IMR-90 (cell line): ENCODE data around the gene IPO13. TPM values are rescaled to one million over a fixed set of nuclear protein-coding genes. Genes with fewer than 3 reads are reported as not detected.

Source experiments
- ATAC-seq: fragments of 200-7000 bp; cut with Tn5 transposase; 2 replicates; pipeline ENCODE4 v1.9.1; 2020; ENCODE audit warnings: low read depth, mild to moderate bottlenecking, moderate library complexity
- BruUV-seq: library from RNA; stranded (reverse); fragments of 400-500 nt; replicated peaks from 2 replicates; lab custom pipeline; 2021; lab: Mats Ljungman, UMichigan
- CTCF ChIA-PET: fragments of 300-600 bp; formaldehyde crosslinking; extraction: SDS; loops from one replicate; lab custom pipeline; 2021; ENCODE audit warnings: antibody characterized with exemption; lab: Yijun Ruan, JAX
- POLR2A ChIA-PET: fragments of 300-600 bp; sonication (Branson Sonifier 250); formaldehyde crosslinking; loops from one replicate; lab custom pipeline; 2022; ENCODE audit warnings: antibody characterized with exemption; ENCODE audit not compliant: unreplicated experiment; lab: Charles Lee
- DNase-seq: peaks from one replicate; pipeline ENCODE4 v3.0.0; 2013
- H2AFZ ChIP-seq: replicated peaks from 2 replicates; pipeline ENCODE3; 2013; ENCODE audit warnings: low read length, mild to moderate bottlenecking; ENCODE audit not compliant: poor library complexity
- H2AK5ac ChIP-seq: 2 replicates; pipeline ENCODE4 v1.6.1; 2013; ENCODE audit warnings: low read depth, low read length, inconsistent platforms
- H2AK9ac ChIP-seq: replicated peaks from 2 replicates; pipeline ENCODE3; 2013; ENCODE audit warnings: mild to moderate bottlenecking, low read depth, low read length, moderate library complexity; ENCODE audit not compliant: poor library complexity
- H2BK120ac ChIP-seq: 2 replicates; pipeline ENCODE4 v1.6.1; 2013; ENCODE audit warnings: low read depth, low read length, inconsistent platforms
- H2BK15ac ChIP-seq: 3 replicates; pipeline ENCODE4 v1.6.1; 2013; ENCODE audit warnings: low read depth, low read length, inconsistent platforms
- H2BK20ac ChIP-seq: 2 replicates; pipeline ENCODE4 v1.6.1; 2013; ENCODE audit warnings: low read depth, mild to moderate bottlenecking, inconsistent platforms, low read length, moderate library complexity
- H2BK5ac ChIP-seq: 2 replicates; pipeline ENCODE4 v1.6.1; 2013; ENCODE audit warnings: mild to moderate bottlenecking, low read depth, low read length, inconsistent platforms; ENCODE audit not compliant: poor library complexity, severe bottlenecking
- H3K14ac ChIP-seq: replicated peaks from 2 replicates; pipeline ENCODE4 v1.6.1; 2013; ENCODE audit warnings: low read depth, low read length, inconsistent platforms
- H3K18ac ChIP-seq: 2 replicates; pipeline ENCODE4 v1.6.1; 2013; ENCODE audit warnings: low read depth, low read length, control low read depth
- H3K23ac ChIP-seq: 2 replicates; pipeline ENCODE4 v1.6.1; 2013; ENCODE audit warnings: low read depth, low read length, inconsistent platforms
- H3K27ac ChIP-seq: 2 replicates; pipeline ENCODE4 v1.5.1; 2013; ENCODE audit warnings: mild to moderate bottlenecking, control low read depth, low read length; ENCODE audit not compliant: insufficient read depth
- H3K27me3 ChIP-seq: 2 replicates; pipeline ENCODE4 v1.6.1; 2013; ENCODE audit warnings: low read length; ENCODE audit not compliant: control insufficient read depth, insufficient read depth
- H3K36me3 ChIP-seq: 2 replicates; pipeline ENCODE4 v1.6.1; 2013; ENCODE audit warnings: low read length, mixed read lengths; ENCODE audit not compliant: control insufficient read depth, insufficient read depth
- H3K4ac ChIP-seq: 2 replicates; pipeline ENCODE4 v1.6.1; 2013; ENCODE audit warnings: low read depth, low read length, inconsistent platforms
- H3K4me1 ChIP-seq: 2 replicates; pipeline ENCODE4 v1.6.1; 2013; ENCODE audit warnings: low read length, mixed read lengths; ENCODE audit not compliant: control insufficient read depth, insufficient read depth
- H3K4me2 ChIP-seq: 2 replicates; pipeline ENCODE4 v1.6.1; 2013; ENCODE audit warnings: low read depth, mild to moderate bottlenecking, control low read depth, low read length, moderate library complexity
- H3K4me3 ChIP-seq: 2 replicates; pipeline ENCODE4 v1.5.1; 2013; ENCODE audit warnings: low read depth, mild to moderate bottlenecking, control low read depth, low read length, moderate library complexity; ENCODE audit not compliant: insufficient read depth
- H3K56ac ChIP-seq: 2 replicates; pipeline ENCODE4 v1.6.1; 2013; ENCODE audit warnings: low read length, inconsistent platforms; ENCODE audit not compliant: insufficient read depth; ENCODE audit errors: extremely low read depth
- H3K79me1 ChIP-seq, 2 experiments: 2 replicates each; pipeline ENCODE4 v1.6.1; 2013; ENCODE audit warnings: low read length in 2 of 2, inconsistent platforms in 1 of 2, low read depth in 1 of 2
- H3K9ac ChIP-seq: 2 replicates; pipeline ENCODE4 v1.6.1; 2013; ENCODE audit warnings: low read depth, low read length, control low read depth
- H3K9me1 ChIP-seq: 2 replicates; pipeline ENCODE4 v1.6.1; 2013; ENCODE audit warnings: low read length, inconsistent platforms; ENCODE audit not compliant: insufficient read depth
- H3K9me3 ChIP-seq: 2 replicates; pipeline ENCODE4 v1.6.1; 2013; ENCODE audit warnings: low read length; ENCODE audit not compliant: control insufficient read depth, insufficient read depth
- H4K20me1 ChIP-seq: 2 replicates; pipeline ENCODE4 v1.6.1; 2013; ENCODE audit warnings: low read length, inconsistent platforms; ENCODE audit not compliant: insufficient read depth
- H4K5ac ChIP-seq: 2 replicates; pipeline ENCODE4 v1.6.1; 2013; ENCODE audit warnings: mild to moderate bottlenecking, low read depth, low read length, control low read depth
- H4K8ac ChIP-seq, 2 experiments: 2 replicates each; pipeline ENCODE4 v1.6.1; 2013; ENCODE audit warnings: low read depth in 2 of 2, low read length in 2 of 2, control low read depth in 1 of 2, inconsistent platforms in 1 of 2
- H4K91ac ChIP-seq: 2 replicates; pipeline ENCODE4 v1.6.1; 2013; ENCODE audit warnings: low read depth, low read length, inconsistent platforms; ENCODE audit not compliant: insufficient read depth
- CHD1 ChIP-seq: IDR thresholded peaks from 2 replicates; pipeline ENCODE4 v1.6.1; 2012; ENCODE audit warnings: low read depth, low read length, improper control_type of control experiment
- MAFK ChIP-seq: IDR thresholded peaks from 2 replicates; pipeline ENCODE4 v1.6.1; 2012; ENCODE audit warnings: low read depth, low read length, improper control_type of control experiment
- SMC3 ChIP-seq: fragments of 150-350 bp; IDR thresholded peaks from 2 replicates; pipeline ENCODE4 v1.6.1; 2016; ENCODE audit warnings: low read depth, mild to moderate bottlenecking, antibody characterized with exemption, low read length, moderate library complexity
- WGBS, 2 experiments: methylation state at CpG; one replicate each; pipeline versions ENCODE4 v1.1.5 to v1.1.7; 2013; ENCODE audit warnings: missing lambda C conversion rate in 2 of 2; ENCODE audit not compliant: insufficient read length in 1 of 2; ENCODE audit errors: extremely low coverage in 2 of 2; 5-methylcytosine and 5-hydroxymethylcytosine counted together
- dilution Hi-C: fragments of 300-500 bp; cut with HindIII; formaldehyde crosslinking; loops from one replicate; pipeline ENCODE4 v1.14.3; 2018; ENCODE audit warnings: low sequenced_read_pairs; ENCODE audit not compliant: unreplicated experiment
- in situ Hi-C: fragments of 300-500 bp; cut with MboI; formaldehyde crosslinking; loops from 3 replicates; pipeline ENCODE4 v1.14.3; 2019; ENCODE audit warnings: low sequenced_read_pairs, inconsistent platforms, mixed read lengths
- intact Hi-C: fragments of 100-400 bp; cut with micrococcal nuclease; formaldehyde crosslinking; loops from 2 replicates; pipeline ENCODE4 v1.10.0; 2022
- polyA plus RNA-seq, 3 experiments: library from polyadenylated mRNA; depleted of rRNA; stranded (reverse); fragments of >200 nt; gene quantifications; 2 replicates each; pipeline ENCODE4 v1.2.3, GENCODE V29; 2012; ENCODE audit warnings: low replicate concordance in 1 of 3
- total RNA-seq: library from RNA; depleted of rRNA; stranded (reverse); fragments of >200 nt; gene quantifications from 2 replicates; pipeline ENCODE4 v1.2.3, GENCODE V29; 2012

IPO13 gene
- total and polyA plus RNA-seq, 2 of the 4 experiments (the other 2 are of a cell fraction) = 15.2 to 18.7 TPM

DNA sequence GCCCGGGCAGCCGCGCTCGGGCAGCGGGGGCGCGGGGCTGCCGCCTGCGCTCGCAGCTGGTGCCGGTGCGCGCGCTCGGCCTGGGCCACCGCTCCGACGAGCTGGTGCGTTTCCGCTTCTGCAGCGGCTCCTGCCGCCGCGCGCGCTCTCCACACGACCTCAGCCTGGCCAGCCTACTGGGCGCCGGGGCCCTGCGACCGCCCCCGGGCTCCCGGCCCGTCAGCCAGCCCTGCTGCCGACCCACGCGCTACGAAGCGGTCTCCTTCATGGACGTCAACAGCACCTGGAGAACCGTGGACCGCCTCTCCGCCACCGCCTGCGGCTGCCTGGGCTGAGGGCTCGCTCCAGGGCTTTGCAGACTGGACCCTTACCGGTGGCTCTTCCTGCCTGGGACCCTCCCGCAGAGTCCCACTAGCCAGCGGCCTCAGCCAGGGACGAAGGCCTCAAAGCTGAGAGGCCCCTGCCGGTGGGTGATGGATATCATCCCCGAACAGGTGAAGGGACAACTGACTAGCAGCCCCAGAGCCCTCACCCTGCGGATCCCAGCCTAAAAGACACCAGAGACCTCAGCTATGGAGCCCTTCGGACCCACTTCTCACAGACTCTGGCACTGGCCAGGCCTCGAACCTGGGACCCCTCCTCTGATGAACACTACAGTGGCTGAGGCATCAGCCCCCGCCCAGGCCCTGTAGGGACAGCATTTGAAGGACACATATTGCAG lies 10.2 kb upstream of the IPO13 start (continued):
- TF ChIP-seq CHD1 = no peak

DNA sequence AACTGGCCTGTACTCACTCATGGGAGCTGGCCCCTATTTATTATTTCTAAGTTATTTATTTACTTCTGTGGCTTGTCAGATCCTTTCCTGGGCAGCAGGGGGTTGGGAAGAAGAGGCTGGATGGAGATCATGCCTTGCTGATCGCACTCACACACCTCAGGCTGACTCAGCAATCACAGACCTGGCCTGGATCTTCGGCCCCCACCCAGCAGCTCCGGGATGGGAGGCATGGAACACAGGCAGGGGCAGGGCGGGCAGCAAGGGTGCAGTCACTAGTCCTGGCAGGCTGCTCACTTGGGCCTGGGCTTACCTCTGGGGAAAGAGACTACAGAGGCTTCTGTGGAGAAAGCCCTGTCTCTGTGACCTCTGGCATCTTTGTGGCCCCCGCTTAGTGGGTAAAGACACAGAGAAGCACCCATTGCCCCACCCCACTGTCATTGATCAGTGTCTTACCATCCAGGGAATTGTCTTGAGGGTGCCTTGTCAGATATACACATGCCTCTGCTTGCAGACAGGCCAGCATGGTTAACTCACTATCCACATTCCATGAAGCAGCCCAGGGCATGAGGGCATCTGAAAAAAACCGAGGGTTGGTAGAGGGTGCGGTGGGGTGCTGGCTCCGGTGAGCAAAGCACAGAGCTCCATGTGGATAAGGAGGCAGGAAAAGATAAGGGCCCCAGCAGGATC lies 9.4 kb upstream of the IPO13 start:
- Histone ChIP-seq H3K27me3 (no peaks in the 10 kb centered on the region; the same call in 1 of the 2 replicates), H4K8ac (no peak overlapping the region), H2AK9ac (no peak overlapping the region), H3K4me1 (peaks cover 10% of the 10 kb centered on the region), H3K79me1 (peaks cover 0 to 8% of the 10 kb centered on the region in 2 experiments; a peak in 1 of 4 replicates), H4K5ac (no peak overlapping the region), H3K14ac (no peak overlapping the region), H4K20me1 (peaks cover 3% of the 10 kb centered on the region; the same call in 1 of the 2 replicates), H3K9me1 (peaks cover 6% of the 10 kb centered on the region), H3K27ac (no peak overlapping the region), H3K4me2 (no peak overlapping the region), H2BK15ac (no peak overlapping the region), H2BK5ac (no peak overlapping the region), H3K36me3 (no peaks in the 10 kb centered on the region), H3K56ac (no peak overlapping the region), H2AFZ (peak overlapping the region; percentile 85), H3K18ac (no peak overlapping the region), H2BK120ac (no peak overlapping the region), H3K9me3 (no peaks in the 10 kb centered on the region), H3K4ac (peak overlapping the region; percentile 9; the same call in 1 of the 2 replicates), H2AK5ac (no peak overlapping the region), H3K4me3 (no peak overlapping the region), H4K91ac (no peak overlapping the region), H2BK20ac (no peak overlapping the region), H3K9ac (no peak overlapping the region), H3K23ac (no peak overlapping the region)
- in situ Hi-C loops (no loop called here), intact Hi-C loops (no loop called here), dilution Hi-C loops (no loop called here)
- TF ChIP-seq MAFK (peak; percentile 38; the same call in 1 of the 2 replicates), SMC3 (no peak)
- ChIA-PET CTCF (interaction anchor here (0.8 to 5.6 kb wide), 3 partner anchors 111 to 174 kb away, joined by 3 to 149 read pairs (median 6); no protein-coding TSS in a partner anchor), POLR2A (no interaction called here)
- WGBS, 2 experiments = 100% methylated on average over 3 of the region's 8 CpGs; no CpG with 5 or more reads in 1 of the 2 experiments
- no peak for ATAC-seq
- DNase-seq = no peak
- no TSS peak for BruUV-seq
